Large intestine (tissue), 3 donors: Measurements from ENCODE around the gene STX4. TPM values are rescaled to one million over a fixed set of nuclear protein-coding genes. Genes with fewer than 3 reads are reported as not detected.

Source experiments
- DNase-seq, 2 donors: peaks; one replicate each; pipeline versions ENCODE4 v3.0.0 to v3.0.0-alpha.2; 2013
- H3K27ac ChIP-seq: one replicate; pipeline ENCODE4 v1.5.1; 2013; ENCODE audit warnings: low read length
- H3K27me3 ChIP-seq: 2 replicates; pipeline ENCODE4 v1.6.1; 2013; ENCODE audit warnings: low read length; ENCODE audit not compliant: control insufficient read depth, insufficient read depth
- H3K36me3 ChIP-seq: 2 replicates; pipeline ENCODE4 v1.6.1; 2013; ENCODE audit warnings: low read length; ENCODE audit not compliant: control insufficient read depth, insufficient read depth
- H3K4me1 ChIP-seq: one replicate; pipeline ENCODE4 v1.6.1; 2013; ENCODE audit warnings: low read length; ENCODE audit not compliant: control insufficient read depth, insufficient read depth
- H3K4me3 ChIP-seq: one replicate; pipeline ENCODE4 v1.5.1; 2013; ENCODE audit warnings: low read length
- H3K9me3 ChIP-seq: one replicate; pipeline ENCODE4 v1.6.1; 2013; ENCODE audit warnings: mild to moderate bottlenecking, low read depth, low read length, moderate library complexity; ENCODE audit not compliant: control insufficient read depth
- WGBS: methylation state at CpG from one replicate; pipeline ENCODE4 v1.1.5; 2013; ENCODE audit warnings: low lambda C conversion rate; ENCODE audit not compliant: insufficient coverage; 5-methylcytosine and 5-hydroxymethylcytosine counted together
- polyA plus RNA-seq: library from polyadenylated mRNA; unstranded; fragments of 120-200 nt; gene quantifications from one replicate; pipeline ENCODE4 v1.2.1, GENCODE V29; 2013

STX4 gene
- polyA plus RNA-seq, 1 donor: 76.6 TPM

GRCh38 chr16:31077592-31078396 lies 44.4 kb downstream of the STX4 start:
- H3K4me1 ChIP-seq: peaks cover under 1% of the 10 kb centered on the region
- no peaks in the 10 kb centered on the region for H3K27me3 ChIP-seq
- no peak overlapping the region for H3K4me3 ChIP-seq
- no peak overlapping the region for H3K27ac ChIP-seq
- peaks cover 66% of the 10 kb centered on the region for H3K36me3 ChIP-seq
- whole genome bisulfite sequencing: no CpG with 5 or more reads among the region's 30 CpGs
- no peak for DNase-seq
- H3K9me3 ChIP-seq: peaks cover 17% of the 10 kb centered on the region

- Histone ChIP-seq H3K9me3 (peaks cover 17% of the 10 kb centered on the region), H3K4me3 (no peak overlapping the region), H3K27ac (no peak overlapping the region), H3K4me1 (no peaks in the 10 kb centered on the region), H3K36me3 (peaks cover 70% of the 10 kb centered on the region), H3K27me3 (no peaks in the 10 kb centered on the region)
- WGBS: no CpG with 5 or more reads among the region's 15 CpGs
- no peak for DNase-seq
Observed at GRCh38 chr16:31078597-31079341, 45.4 kb downstream of the STX4 start.

- Histone ChIP-seq H3K4me3 (no peak overlapping the region), H3K4me1 (no peaks in the 10 kb centered on the region), H3K27me3 (no peaks in the 10 kb centered on the region), H3K36me3 (peaks cover 77% of the 10 kb centered on the region), H3K27ac (no peak overlapping the region), H3K9me3 (peaks cover 16% of the 10 kb centered on the region)
- DNase-seq: no peak
- no CpG with 5 or more reads among the region's 13 CpGs for WGBS
Observed at GRCh38 chr16:31079342-31079944, 46.1 kb downstream of the STX4 start.

- H3K9me3 ChIP-seq: peaks cover 14% of the 10 kb centered on the region
- DNase-seq: no peak
- no CpG with 5 or more reads among the region's 40 CpGs for WGBS
- peaks cover 82% of the 10 kb centered on the region for H3K36me3 ChIP-seq
- no peaks in the 10 kb centered on the region for H3K4me1 ChIP-seq
- H3K4me3 ChIP-seq: no peak overlapping the region
- no peak overlapping the region for H3K27ac ChIP-seq
- H3K27me3 ChIP-seq: no peaks in the 10 kb centered on the region
Observed at GRCh38 chr16:31080035-31080629, 46.8 kb downstream of the STX4 start.

GRCh38 chr16:31080756-31081419 lies 47.5 kb downstream of the STX4 start:
- Histone ChIP-seq H3K36me3 (peaks cover 85% of the 10 kb centered on the region), H3K9me3 (peaks cover 14% of the 10 kb centered on the region), H3K4me3 (no peak overlapping the region), H3K4me1 (no peaks in the 10 kb centered on the region), H3K27me3 (no peaks in the 10 kb centered on the region), H3K27ac (no peak overlapping the region)
- no CpG with 5 or more reads among the region's 13 CpGs for WGBS
- no peak for DNase-seq

GRCh38 chr16:31081428-31082351 lies 48.3 kb downstream of the STX4 start:
- H3K9me3 ChIP-seq: peaks cover 14% of the 10 kb centered on the region
- 90% methylated on average over 2 of the region's 26 CpGs for WGBS
- DNase-seq: no peak
- H3K4me1 ChIP-seq: no peaks in the 10 kb centered on the region
- no peak overlapping the region for H3K4me3 ChIP-seq
- no peak overlapping the region for H3K27ac ChIP-seq
- no peaks in the 10 kb centered on the region for H3K27me3 ChIP-seq
- peaks cover 80% of the 10 kb centered on the region for H3K36me3 ChIP-seq

GRCh38 chr16:31082368-31083045 lies 49.1 kb downstream of the STX4 start:
- no peaks in the 10 kb centered on the region for H3K4me1 ChIP-seq
- no peak overlapping the region for H3K4me3 ChIP-seq
- no peaks in the 10 kb centered on the region for H3K27me3 ChIP-seq
- WGBS: no CpG with 5 or more reads among the region's 14 CpGs
- H3K36me3 ChIP-seq: peaks cover 73% of the 10 kb centered on the region
- peaks cover 14% of the 10 kb centered on the region for H3K9me3 ChIP-seq
- H3K27ac ChIP-seq: no peak overlapping the region
- no peak for DNase-seq

GRCh38 chr16:31083081-31083480 lies 49.7 kb downstream of the STX4 start:
- H3K4me3 ChIP-seq: no peak overlapping the region
- H3K36me3 ChIP-seq: peaks cover 69% of the 10 kb centered on the region
- no CpG with 5 or more reads among the region's 9 CpGs for WGBS
- no peaks in the 10 kb centered on the region for H3K27me3 ChIP-seq
- H3K27ac ChIP-seq: no peak overlapping the region
- no peak for DNase-seq
- no peaks in the 10 kb centered on the region for H3K4me1 ChIP-seq
- H3K9me3 ChIP-seq: peaks cover 9% of the 10 kb centered on the region

- no CpG with 5 or more reads among the region's 5 CpGs for WGBS
- H3K36me3 ChIP-seq: peaks cover 64% of the 10 kb centered on the region
- no peaks in the 10 kb centered on the region for H3K4me1 ChIP-seq
- H3K27ac ChIP-seq: no peak overlapping the region
- H3K27me3 ChIP-seq: no peaks in the 10 kb centered on the region
- peaks cover 7% of the 10 kb centered on the region for H3K9me3 ChIP-seq
- no peak for DNase-seq
- H3K4me3 ChIP-seq: no peak overlapping the region
Observed at GRCh38 chr16:31083556-31083955, 50.2 kb downstream of the STX4 start.
